ENCODE measurements around the gene FAM193A.

DNA sequence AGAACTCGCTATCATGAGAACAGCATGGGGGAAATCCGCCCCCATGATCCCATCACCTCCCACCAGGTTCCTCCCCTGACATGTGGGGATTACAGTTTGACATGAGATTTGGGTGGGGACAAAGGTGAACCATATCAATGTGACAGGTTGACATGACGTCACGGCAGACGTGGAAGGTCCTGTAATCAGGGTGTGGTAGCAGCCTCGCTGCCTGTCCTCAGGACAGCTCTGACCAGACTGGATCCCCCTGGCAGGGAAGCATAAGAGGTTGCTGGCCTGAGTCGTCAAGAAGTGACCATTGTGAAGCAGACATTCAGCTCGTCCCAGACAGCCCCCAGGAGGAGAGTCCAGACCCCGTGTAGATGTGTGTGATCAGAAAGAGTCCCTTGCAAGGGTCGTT lies 115.1 kb downstream of the FAM193A start:
- TF ChIP-seq, protein P1, sequence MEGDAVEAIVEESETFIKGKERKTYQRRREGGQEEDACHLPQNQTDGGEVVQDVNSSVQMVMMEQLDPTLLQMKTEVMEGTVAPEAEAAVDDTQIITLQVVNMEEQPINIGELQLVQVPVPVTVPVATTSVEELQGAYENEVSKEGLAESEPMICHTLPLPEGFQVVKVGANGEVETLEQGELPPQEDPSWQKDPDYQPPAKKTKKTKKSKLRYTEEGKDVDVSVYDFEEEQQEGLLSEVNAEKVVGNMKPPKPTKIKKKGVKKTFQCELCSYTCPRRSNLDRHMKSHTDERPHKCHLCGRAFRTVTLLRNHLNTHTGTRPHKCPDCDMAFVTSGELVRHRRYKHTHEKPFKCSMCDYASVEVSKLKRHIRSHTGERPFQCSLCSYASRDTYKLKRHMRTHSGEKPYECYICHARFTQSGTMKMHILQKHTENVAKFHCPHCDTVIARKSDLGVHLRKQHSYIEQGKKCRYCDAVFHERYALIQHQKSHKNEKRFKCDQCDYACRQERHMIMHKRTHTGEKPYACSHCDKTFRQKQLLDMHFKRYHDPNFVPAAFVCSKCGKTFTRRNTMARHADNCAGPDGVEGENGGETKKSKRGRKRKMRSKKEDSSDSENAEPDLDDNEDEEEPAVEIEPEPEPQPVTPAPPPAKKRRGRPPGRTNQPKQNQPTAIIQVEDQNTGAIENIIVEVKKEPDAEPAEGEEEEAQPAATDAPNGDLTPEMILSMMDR (optimal IDR thresholded peaks at IDR 0.05 in 1 of 3, IDR thresholded peaks at IDR 0.05 in 1 of 3, conservative IDR thresholded peaks at IDR 0.05 in 1 of 3; ENCODE audit: extremely low read depth in 1 of 3, insufficient read depth in 2 of 3, low read length in 3 of 3): no peak
- no peak for TF ChIP-seq EZH2 (IDR thresholded peaks at IDR 0.05; ENCODE audit: low read length)
